Nucleus accumbens (tissue), 56 donors: ENCODE results near the gene C5.

Experiments
- DNase-seq, 56 donors: peaks; one replicate each; lab custom pipeline; 2025; lab: John Stamatoyannopoulos, UW

Gene C5

DNA sequence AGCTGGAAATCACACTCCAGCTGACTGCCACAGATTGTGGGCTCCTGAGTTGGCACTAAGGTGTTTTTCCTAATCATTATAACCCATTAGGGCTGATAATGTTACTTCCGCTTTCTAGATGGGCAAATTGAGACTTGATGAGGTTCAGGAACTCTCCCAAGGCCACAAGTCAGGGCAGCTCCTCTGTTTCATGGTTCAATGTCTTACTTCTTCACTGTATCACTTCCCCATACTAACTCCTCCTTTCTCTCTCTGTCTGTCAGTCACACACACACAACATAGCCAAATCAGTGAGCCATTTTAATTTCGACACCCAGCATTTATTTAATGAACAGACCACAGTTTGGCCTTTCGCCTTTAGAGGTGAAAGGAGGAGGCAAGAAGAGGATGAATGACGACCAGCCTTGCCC lies 105.6 kb downstream of the C5 start:
- no peak for DNase-seq

GRCh38 chr9:120942186-120943001 lies 107.7 kb downstream of the C5 start:
- no peak for DNase-seq

GRCh38 chr9:120941046-120941770 lies 108.9 kb downstream of the C5 start:
- no peak for DNase-seq

DNA sequence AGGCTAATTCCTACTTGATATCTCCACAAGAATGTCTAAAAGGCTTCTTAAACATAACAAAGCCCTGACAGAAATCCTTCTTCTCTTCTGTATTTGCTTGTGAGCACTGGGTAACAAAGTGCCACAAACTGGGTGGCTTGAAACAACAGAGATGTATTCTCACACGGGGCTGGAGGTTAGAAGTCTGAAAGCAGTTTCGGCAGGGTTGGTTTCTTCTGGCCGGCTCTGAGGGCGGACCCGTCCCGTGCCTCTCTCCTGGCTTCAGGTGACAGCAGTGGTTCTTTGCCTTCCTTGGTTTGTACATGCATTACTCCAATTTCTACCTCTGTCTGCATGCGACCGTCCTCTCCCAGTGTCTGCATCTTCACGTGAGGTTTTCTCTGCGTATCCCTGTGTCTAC lies 109.5 kb downstream of the C5 start:
- DNase-seq, result no peak

- DNase-seq, result no peak
Measured at GRCh38 chr9:120938851-120939250, 111.2 kb downstream of the C5 start.

- DNase-seq, result no peak
Measured at GRCh38 chr9:120937596-120937995, 112.5 kb downstream of the C5 start.

DNA sequence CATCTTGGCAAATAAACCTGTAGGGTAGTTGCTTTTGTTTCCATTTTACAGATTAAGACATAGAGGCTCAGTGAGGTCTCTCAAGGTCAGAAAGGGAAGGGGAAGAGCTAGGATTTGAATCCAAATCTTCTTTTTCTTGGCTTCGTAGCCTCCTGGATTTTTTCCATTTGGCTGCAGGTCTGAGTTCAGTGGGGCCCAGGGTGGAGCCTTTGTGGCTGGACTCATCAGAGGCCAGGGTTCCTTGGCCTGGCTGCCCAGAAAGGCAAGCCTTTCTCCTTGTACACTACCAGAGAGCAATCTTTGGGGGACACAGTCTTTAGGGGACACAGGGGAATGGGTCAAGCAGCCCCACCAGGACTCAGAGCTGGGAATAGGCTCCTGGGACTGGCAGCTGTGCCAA lies 112.9 kb downstream of the C5 start:
- no peak for DNase-seq

- DNase-seq, result no peak
Measured at GRCh38 chr9:120936764-120937122, 113.3 kb downstream of the C5 start.

- peak in 52 of 56 donors; percentile 13 to 92 (median 75) for DNase-seq
Measured at GRCh38 chr9:120936011-120936763, 113.9 kb downstream of the C5 start.

DNA sequence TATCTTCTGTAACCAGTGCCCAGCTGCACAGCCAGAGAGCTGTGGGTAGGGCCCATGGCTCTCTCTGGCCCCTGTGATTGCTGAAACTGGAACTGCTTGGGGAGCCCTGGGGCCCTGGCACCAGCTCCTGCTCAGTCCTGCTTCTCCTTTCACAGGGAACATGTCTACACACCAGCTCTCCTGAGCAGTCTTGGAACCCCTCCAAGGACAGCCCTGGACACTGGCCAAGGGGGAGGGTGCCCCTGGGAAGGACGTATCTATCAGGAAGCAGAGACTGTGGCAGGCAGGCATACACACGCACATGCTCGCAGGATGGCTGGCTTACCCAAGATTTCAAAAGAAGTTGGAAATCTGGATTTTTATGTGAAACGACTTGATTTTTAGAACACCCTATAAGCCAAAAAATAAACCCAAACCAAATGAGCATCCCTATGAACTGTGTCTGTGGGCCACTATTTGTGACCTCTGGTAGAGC lies 114.7 kb downstream of the C5 start:
- DNase-seq, result peak; percentile 25 to 88 (median 73)

GRCh38 chr9:120934281-120934680 lies 115.8 kb downstream of the C5 start:
- no peak for DNase-seq

GRCh38 chr9:120933310-120934055 lies 116.6 kb downstream of the C5 start:
- no peak for DNase-seq

DNA sequence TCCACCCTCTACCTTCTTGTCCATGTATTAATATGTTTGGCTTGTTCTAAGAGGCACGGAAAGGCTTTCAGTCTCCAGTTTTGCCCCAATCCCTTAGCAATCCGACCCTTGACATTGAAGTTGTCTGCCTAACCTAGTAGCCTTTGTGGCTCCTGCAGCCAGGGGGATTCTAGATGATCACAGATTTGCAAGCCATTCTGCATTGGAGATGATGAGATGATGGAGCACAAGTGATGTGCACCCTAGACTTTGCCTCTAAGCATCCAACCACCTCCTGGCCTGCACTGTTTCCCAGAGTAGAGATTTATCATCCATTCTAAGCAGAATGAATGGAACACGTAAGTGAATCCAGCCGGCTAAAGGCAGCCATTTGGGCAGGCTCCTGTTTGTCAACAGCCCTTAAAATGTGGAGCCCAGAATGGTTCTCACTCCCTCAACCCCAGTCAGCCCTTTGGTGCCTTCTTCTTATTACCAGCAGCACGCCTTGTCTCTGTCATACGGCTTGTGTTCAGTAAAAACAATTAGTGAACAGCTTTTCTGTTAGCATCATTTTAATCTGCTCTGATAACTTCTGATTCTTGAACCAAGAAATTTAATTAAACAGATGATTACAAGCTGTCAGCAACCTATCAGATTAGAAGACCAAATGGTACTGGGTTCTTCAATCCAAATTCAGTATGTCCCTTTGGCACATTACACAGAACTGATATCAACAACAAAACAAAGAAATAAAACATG lies 117.8 kb downstream of the C5 start:
- no peak for DNase-seq

DNA sequence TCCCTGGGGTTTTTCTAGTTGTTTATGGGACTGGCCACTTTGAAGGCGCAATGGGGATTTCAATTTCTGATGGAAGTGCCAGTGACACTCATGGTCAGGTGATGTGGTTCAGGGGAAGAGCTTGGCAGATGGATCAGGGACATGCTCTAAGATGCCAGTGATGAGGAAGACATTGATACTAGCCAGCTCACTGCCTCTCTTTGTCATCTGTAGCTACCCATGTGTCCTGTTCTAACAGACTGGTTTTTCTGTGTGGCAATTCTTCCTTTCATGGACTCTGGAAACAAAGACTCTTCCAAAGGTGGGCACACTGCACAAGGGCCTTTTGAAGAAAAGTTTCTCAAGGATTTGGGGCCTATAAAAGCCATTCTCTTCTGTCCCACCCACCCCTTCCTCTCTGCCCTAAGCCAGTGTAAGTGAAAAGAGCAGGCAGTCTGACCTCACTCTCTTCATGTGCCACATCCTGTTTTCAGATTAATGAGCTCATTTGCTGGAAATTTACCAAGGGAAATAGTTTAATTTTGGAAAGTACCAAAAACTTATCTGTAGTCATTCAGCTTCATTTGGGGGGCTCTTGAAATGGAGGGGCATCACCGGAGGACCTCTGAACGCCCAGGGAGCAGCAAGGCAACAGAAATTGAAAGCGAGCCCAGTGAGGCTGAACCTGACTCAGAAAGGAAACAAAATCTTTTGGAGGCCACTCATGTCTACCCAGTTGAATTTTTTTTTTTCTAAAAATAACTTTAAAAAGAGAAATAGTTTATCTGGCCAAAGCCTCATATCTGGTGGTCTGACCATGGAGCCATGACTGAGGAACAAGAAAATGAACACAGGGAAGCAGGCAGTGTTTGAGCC lies 118.6 kb downstream of the C5 start:
- DNase-seq, result peak in 2 of 56 donors; percentile 35 to 38

DNA sequence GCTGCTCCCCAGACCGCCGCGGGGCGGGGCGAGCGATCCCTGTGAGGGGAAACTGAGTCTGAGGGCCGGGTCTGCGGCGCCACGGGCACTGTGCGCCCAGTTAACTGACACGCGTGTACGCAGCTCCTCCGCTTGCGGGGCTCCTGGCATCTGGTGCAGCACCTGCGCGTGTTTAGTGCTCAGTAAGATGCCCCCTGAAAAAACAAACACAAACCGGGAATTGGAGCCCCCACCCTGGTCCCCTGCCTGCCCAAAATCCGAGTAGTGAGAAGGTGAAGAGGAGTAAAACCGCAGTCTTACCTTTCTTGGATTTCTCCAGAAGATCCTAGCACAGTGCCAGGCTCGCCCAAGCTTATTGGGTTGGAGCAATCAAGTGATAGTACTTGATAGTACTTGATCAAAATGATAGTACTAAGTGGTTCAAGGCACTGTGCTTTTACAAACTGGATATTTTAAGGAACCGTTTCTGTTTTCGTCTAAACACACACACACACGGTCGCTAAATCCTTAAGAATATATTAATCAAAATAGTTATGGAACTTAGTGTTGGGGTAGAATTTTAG lies 120.8 kb downstream of the C5 start:
- DNase-seq, result peak in 2 of 56 donors; percentile 55 to 59

GRCh38 chr9:120928483-120929228 lies 121.4 kb downstream of the C5 start:
- peak in 46 of 56 donors; percentile 20 to 77 (median 45) for DNase-seq

DNA sequence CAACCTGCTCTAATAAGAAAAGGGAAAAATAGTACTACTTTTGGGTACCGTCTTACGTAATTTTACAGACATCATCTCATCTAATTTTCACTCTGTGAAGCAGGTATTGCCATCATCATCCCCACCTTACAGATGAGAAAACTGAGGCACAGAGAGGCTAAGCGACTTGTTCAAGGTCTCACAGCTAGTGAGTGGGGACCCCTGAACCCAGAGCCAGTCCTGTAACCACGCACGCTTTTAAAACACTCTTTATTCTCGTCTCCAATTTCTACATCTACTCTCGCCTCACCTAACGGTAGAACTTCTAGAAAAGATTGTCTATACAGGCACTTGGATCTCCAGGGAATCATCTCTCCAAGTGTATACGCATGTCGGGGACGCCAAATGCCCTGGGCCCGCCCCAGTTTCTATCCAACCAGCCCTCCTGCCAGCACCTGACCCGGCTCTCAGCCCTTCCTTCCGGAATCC lies 122.0 kb downstream of the C5 start:
- DNase-seq, result peak in 4 of 56 donors; percentile 15 to 42 (median 28)
